Pons (tissue), 1 donor: ENCODE results near the gene PCYT1B.
"Not testable (repeated sequence)": the region's sequence is repeated elsewhere in the genome, so short reads cannot be mapped to it uniquely, and the experiment has no call there.

ENCODE experiments used
- DNase-seq: peaks from one replicate; pipeline ENCODE4 v3.0.0-alpha.2; 2016; ENCODE audit warnings: low spot score

PCYT1B gene

GRCh38 chrX:24646006-24646405 lies 1.1 kb downstream of the PCYT1B start:
- peak; percentile 4 for DNase-seq

GRCh38 chrX:24643116-24643515 lies 4.0 kb downstream of the PCYT1B start:
- DNase-seq = no peak

GRCh38 chrX:24629701-24630100 lies 17.4 kb downstream of the PCYT1B start:
- DNase-seq = no peak

- peak; percentile 63 for DNase-seq
Measured at GRCh38 chrX:24619647-24620046, 27.5 kb downstream of the PCYT1B start.

- DNase-seq = no peak
Measured at GRCh38 chrX:24610516-24610915, 36.6 kb downstream of the PCYT1B start.

GRCh38 chrX:24607616-24608015 lies 39.5 kb downstream of the PCYT1B start:
- peak; percentile 15 for DNase-seq

GRCh38 chrX:24605941-24606340 lies 41.2 kb downstream of the PCYT1B start:
- DNase-seq = not testable (repeated sequence)

- DNase-seq = no peak
Measured at GRCh38 chrX:24603191-24603590, 44.0 kb downstream of the PCYT1B start.

GRCh38 chrX:24601858-24602257 lies 45.3 kb downstream of the PCYT1B start:
- DNase-seq = no peak

GRCh38 chrX:24594501-24594900 lies 52.6 kb downstream of the PCYT1B start:
- DNase-seq = peak; percentile 65

GRCh38 chrX:24590111-24590510 lies 57.0 kb downstream of the PCYT1B start:
- no peak for DNase-seq

GRCh38 chrX:24577091-24577490 lies 70.1 kb downstream of the PCYT1B start:
- DNase-seq = no peak

- peak; percentile 78 for DNase-seq
Measured at GRCh38 chrX:24575496-24575895, 71.7 kb downstream of the PCYT1B start.

GRCh38 chrX:24574743-24575142 lies 72.4 kb downstream of the PCYT1B start:
- no peak for DNase-seq

- DNase-seq = no peak
Measured at GRCh38 chrX:24567169-24567568, 80.0 kb downstream of the PCYT1B start.

- DNase-seq = no peak
Measured at GRCh38 chrX:24566240-24566639, 80.9 kb downstream of the PCYT1B start.

- DNase-seq = peak; percentile 63
Measured at GRCh38 chrX:24563291-24564010, 83.7 kb downstream of the PCYT1B start.

GRCh38 chrX:24561121-24561520 lies 86.0 kb downstream of the PCYT1B start:
- DNase-seq = no peak

GRCh38 chrX:24553011-24553410 lies 94.1 kb downstream of the PCYT1B start:
- no peak for DNase-seq

- no peak for DNase-seq
Measured at GRCh38 chrX:24550166-24550565, 97.0 kb downstream of the PCYT1B start.

- DNase-seq = no peak
Measured at GRCh38 chrX:24547961-24548360, 99.2 kb downstream of the PCYT1B start.

- no peak for DNase-seq
Measured at GRCh38 chrX:24542756-24543155, 104.4 kb downstream of the PCYT1B start.

GRCh38 chrX:24536551-24536950 lies 110.6 kb downstream of the PCYT1B start:
- no peak for DNase-seq

GRCh38 chrX:24528605-24529004 lies 118.5 kb downstream of the PCYT1B start:
- no peak for DNase-seq
